GM12872 (cell line): ENCODE data around the gene SNAP29.

Experiments used
- CTCF ChIP-seq: IDR thresholded peaks from 3 replicates; pipeline ENCODE4 v1.5.1; 2011; ENCODE audit warnings: low read depth, mild to moderate bottlenecking, low read length, moderate library complexity; ENCODE audit not compliant: insufficient read depth

The SNAP29 gene

GRCh38 chr22:20866736-20867135, 7.9 kb downstream of the SNAP29 start:
- TF ChIP-seq CTCF: no peak

GRCh38 chr22:20867179-20868024, 8.6 kb downstream of the SNAP29 start:
- no peak for TF ChIP-seq CTCF

GRCh38 chr22:20868025-20868962, 9.5 kb downstream of the SNAP29 start:
- TF ChIP-seq CTCF: no peak

- no peak for TF ChIP-seq CTCF
Observed at GRCh38 chr22:20869234-20869633, 10.4 kb downstream of the SNAP29 start.

- TF ChIP-seq CTCF: no peak
Observed at GRCh38 chr22:20873214-20873613, 14.4 kb downstream of the SNAP29 start.

GRCh38 chr22:20875296-20875695, 16.5 kb downstream of the SNAP29 start:
- no peak for TF ChIP-seq CTCF

GRCh38 chr22:20877715-20878114, 18.9 kb downstream of the SNAP29 start:
- TF ChIP-seq CTCF: no peak
